PC-3 (cell line): ENCODE results near the gene TBC1D5. TPM values are rescaled to one million over a fixed set of nuclear protein-coding genes. Genes with fewer than 3 reads are reported as not detected.

ENCODE experiments used
- ATAC-seq: fragments of 200-7000 bp; cut with Tn5 transposase; 2 replicates; pipeline ENCODE4 v1.9.1; 2020; ENCODE audit warnings: mild to moderate bottlenecking, moderate library complexity
- BruUV-seq: library from RNA; stranded (reverse); fragments of 400-500 nt; replicated peaks from 2 replicates; lab custom pipeline; 2021; lab: Mats Ljungman, UMichigan
- CTCF ChIA-PET: fragments of 300-600 bp; sonication (Branson Sonifier 250); formaldehyde crosslinking; loops from one replicate; lab custom pipeline; 2022; ENCODE audit warnings: antibody characterized with exemption; lab: Charles Lee
- POLR2A ChIA-PET: fragments of 300-600 bp; sonication (Branson Sonifier 250); formaldehyde crosslinking; loops from one replicate; lab custom pipeline; 2022; ENCODE audit warnings: antibody characterized with exemption; ENCODE audit not compliant: unreplicated experiment; lab: Charles Lee
- DNase-seq: peaks from one replicate; pipeline ENCODE4 v3.0.0-alpha.2; 2015
- H2AFZ ChIP-seq: fragments of 300-600 bp; sonication (generic); 2 replicates; pipeline ENCODE4 v1.6.0; 2016; ENCODE audit warnings: antibody characterized with exemption, low read length
- H3F3A ChIP-seq: fragments of 300-600 bp; sonication (generic); one replicate; pipeline ENCODE4 v1.6.0; 2017; ENCODE audit warnings: antibody characterized with exemption, low read length, control low read depth, mild to moderate bottlenecking; ENCODE audit not compliant: unreplicated experiment
- H3K27ac ChIP-seq: fragments of 300-600 bp; sonication (generic); 2 replicates; pipeline ENCODE4 v1.5.1; 2016; ENCODE audit warnings: mild to moderate bottlenecking, low read length
- H3K27me3 ChIP-seq: fragments of 300-600 bp; sonication (generic); 2 replicates; pipeline ENCODE4 v1.6.1; 2016; ENCODE audit warnings: low read length, mixed read lengths
- H3K36me3 ChIP-seq: fragments of 300-600 bp; sonication (generic); 2 replicates; pipeline ENCODE4 v1.6.1; 2016; ENCODE audit warnings: low read depth, mixed run types, low read length, mixed read lengths
- H3K4me1 ChIP-seq: fragments of 300-600 bp; sonication (generic); 2 replicates; pipeline ENCODE4 v1.5.1; 2016; ENCODE audit warnings: low read length; ENCODE audit not compliant: insufficient read depth
- H3K4me2 ChIP-seq: fragments of 300-600 bp; sonication (generic); 2 replicates; pipeline ENCODE4 v1.6.0; 2016; ENCODE audit warnings: low read length
- H3K4me3 ChIP-seq: fragments of 300-600 bp; sonication (generic); 2 replicates; pipeline ENCODE4 v1.5.1; 2016; ENCODE audit warnings: mild to moderate bottlenecking, low read length, mixed read lengths
- H3K79me2 ChIP-seq: fragments of 300-600 bp; sonication (generic); 2 replicates; pipeline ENCODE4 v1.6.1; 2017; ENCODE audit warnings: low read length, mixed read lengths
- H3K9ac ChIP-seq: fragments of 300-600 bp; sonication (generic); 2 replicates; pipeline ENCODE4 v1.6.0; 2016; ENCODE audit warnings: mild to moderate bottlenecking, low read length
- H3K9me2 ChIP-seq: fragments of 300-600 bp; sonication (generic); replicated peaks from 2 replicates; pipeline ENCODE4 v1.6.1; 2016; ENCODE audit warnings: mixed run types, low read length, mixed read lengths
- H3K9me3 ChIP-seq: fragments of 300-600 bp; sonication (generic); 2 replicates; pipeline ENCODE4 v1.6.1; 2016; ENCODE audit warnings: low read length, mixed read lengths
- H4K20me1 ChIP-seq: fragments of 300-600 bp; sonication (generic); 2 replicates; pipeline ENCODE4 v1.6.1; 2016; ENCODE audit warnings: low read length, mixed read lengths
- CTCF ChIP-seq: fragments of 300-600 bp; sonication (generic); conservative IDR thresholded peaks from 2 replicates; pipeline ENCODE4 v1.5.1; 2017; ENCODE audit warnings: antibody characterized with exemption, low read depth, mild to moderate bottlenecking, low read length
- EZH2 ChIP-seq: fragments of 300-600 bp; sonication (generic); IDR thresholded peaks from one replicate; pipeline ENCODE4 v1.6.1; 2017; ENCODE audit warnings: antibody characterized with exemption, mild to moderate bottlenecking, low read length; ENCODE audit not compliant: unreplicated experiment
- EZH2phosphoT487 ChIP-seq: fragments of 300-600 bp; sonication (generic); IDR thresholded peaks from 2 replicates; pipeline ENCODE4 v1.6.1; 2018; ENCODE audit warnings: mild to moderate bottlenecking, antibody characterized with exemption, low read length, borderline replicate concordance
- intact Hi-C: fragments of 100-400 bp; cut with micrococcal nuclease; formaldehyde crosslinking; loops from 2 replicates; pipeline ENCODE4 v1.9.0; 2023
- total RNA-seq: library from RNA; depleted of rRNA; stranded (reverse); fragments of >200 nt; gene quantifications from 2 replicates; pipeline ENCODE4 v1.2.3, GENCODE V29; 2014

Gene TBC1D5
- total RNA-seq, 1 experiment from 2014 or later = 54.5 TPM

- Histone ChIP-seq H3K9me2 (no peaks in the 10 kb centered on the region), H3K27me3 (no peaks in the 10 kb centered on the region), H3K4me3 (no peak overlapping the region), H3K4me1 (peaks cover 31% of the 10 kb centered on the region), H3K9me3 (no peaks in the 10 kb centered on the region), H3K9ac (no peak overlapping the region), H3K36me3 (no peaks in the 10 kb centered on the region), H2AFZ (no peak overlapping the region), H3K27ac (no peak overlapping the region), H4K20me1 (no peaks in the 10 kb centered on the region), H3K79me2 (peaks cover 12% of the 10 kb centered on the region), H3K4me2 (no peak overlapping the region), H3F3A (no peaks in the 10 kb centered on the region)
- DNase-seq (no peak), ATAC-seq (no peak)
- no TSS peak for BruUV-seq
- CTCF ChIA-PET = no interaction called here
- POLR2A ChIA-PET = no interaction called here
- no peak for TF ChIP-seq EZH2phosphoT487
- no peak for TF ChIP-seq CTCF
- TF ChIP-seq EZH2 = no peak
- intact Hi-C loops = no loop called here
Measured at GRCh38 chr3:17634201-17634600, 108.2 kb downstream of the TBC1D5 start.

- ATAC-seq (peak; percentile 85), DNase-seq (peak; percentile 58)
- Histone ChIP-seq H3K36me3 (no peaks in the 10 kb centered on the region), H3K27me3 (no peaks in the 10 kb centered on the region), H2AFZ (no peak overlapping the region), H3K4me2 (peak overlapping the region; percentile 52), H3K9me3 (no peaks in the 10 kb centered on the region), H3F3A (no peaks in the 10 kb centered on the region), H3K9me2 (no peaks in the 10 kb centered on the region), H3K4me3 (no peak overlapping the region), H3K4me1 (peaks cover 21% of the 10 kb centered on the region), H4K20me1 (no peaks in the 10 kb centered on the region), H3K79me2 (0 out of 2 replicates have a peak, but pooled peaks cover 2% of the 10 kb centered on the region), H3K9ac (no peak overlapping the region), H3K27ac (no peak overlapping the region)
- BruUV-seq = no TSS peak
- intact Hi-C loops = no loop called here
- ChIA-PET CTCF (no interaction called here), POLR2A (no interaction called here)
- TF ChIP-seq CTCF (no peak), EZH2phosphoT487 (no peak), EZH2 (no peak)
Measured at GRCh38 chr3:17632401-17633100, 109.9 kb downstream of the TBC1D5 start.

GRCh38 chr3:17631609-17632008 lies 110.8 kb downstream of the TBC1D5 start:
- H3K4me3 ChIP-seq = no peak overlapping the region
- no peak overlapping the region for H3K27ac ChIP-seq
- no peaks in the 10 kb centered on the region for H3K27me3 ChIP-seq
- TF ChIP-seq EZH2 (no peak), EZH2phosphoT487 (no peak), CTCF (no peak)
- peaks cover 21% of the 10 kb centered on the region for H3K4me1 ChIP-seq
- intact Hi-C loops = no loop called here
- no peaks in the 10 kb centered on the region for H3K9me3 ChIP-seq
- no peak overlapping the region for H3K9ac ChIP-seq
- H3K79me2 ChIP-seq = no peaks in the 10 kb centered on the region
- H4K20me1 ChIP-seq = no peaks in the 10 kb centered on the region
- H3K36me3 ChIP-seq = no peaks in the 10 kb centered on the region
- H3K4me2 ChIP-seq = no peak overlapping the region
- no peak for DNase-seq
- no peaks in the 10 kb centered on the region for H3F3A ChIP-seq
- no peaks in the 10 kb centered on the region for H3K9me2 ChIP-seq
- H2AFZ ChIP-seq = no peak overlapping the region
- no peak for ATAC-seq
- no TSS peak for BruUV-seq
- CTCF ChIA-PET = no interaction called here
- POLR2A ChIA-PET = no interaction called here
